IMR-90 (cell line): Measurements from ENCODE around the gene CD8B. TPM values are rescaled to one million over a fixed set of nuclear protein-coding genes. Genes with fewer than 3 reads are reported as not detected.

ENCODE experiments used
- ATAC-seq: fragments of 200-7000 bp; cut with Tn5 transposase; 2 replicates; pipeline ENCODE4 v1.9.1; 2020; ENCODE audit warnings: low read depth, mild to moderate bottlenecking, moderate library complexity
- BruUV-seq: library from RNA; stranded (reverse); fragments of 400-500 nt; replicated peaks from 2 replicates; lab custom pipeline; 2021; lab: Mats Ljungman, UMichigan
- CTCF ChIA-PET: fragments of 300-600 bp; formaldehyde crosslinking; extraction: SDS; loops from one replicate; lab custom pipeline; 2021; ENCODE audit warnings: antibody characterized with exemption; lab: Yijun Ruan, JAX
- POLR2A ChIA-PET: fragments of 300-600 bp; sonication (Branson Sonifier 250); formaldehyde crosslinking; loops from one replicate; lab custom pipeline; 2022; ENCODE audit warnings: antibody characterized with exemption; ENCODE audit not compliant: unreplicated experiment; lab: Charles Lee
- DNase-seq: peaks from one replicate; pipeline ENCODE4 v3.0.0; 2013
- H2AFZ ChIP-seq: replicated peaks from 2 replicates; pipeline ENCODE3; 2013; ENCODE audit warnings: low read length, mild to moderate bottlenecking; ENCODE audit not compliant: poor library complexity
- H2AK5ac ChIP-seq: 2 replicates; pipeline ENCODE4 v1.6.1; 2013; ENCODE audit warnings: low read depth, low read length, inconsistent platforms
- H2AK9ac ChIP-seq: replicated peaks from 2 replicates; pipeline ENCODE3; 2013; ENCODE audit warnings: mild to moderate bottlenecking, low read depth, low read length, moderate library complexity; ENCODE audit not compliant: poor library complexity
- H2BK120ac ChIP-seq: 2 replicates; pipeline ENCODE4 v1.6.1; 2013; ENCODE audit warnings: low read depth, low read length, inconsistent platforms
- H2BK15ac ChIP-seq: 3 replicates; pipeline ENCODE4 v1.6.1; 2013; ENCODE audit warnings: low read depth, low read length, inconsistent platforms
- H2BK20ac ChIP-seq: 2 replicates; pipeline ENCODE4 v1.6.1; 2013; ENCODE audit warnings: low read depth, mild to moderate bottlenecking, inconsistent platforms, low read length, moderate library complexity
- H2BK5ac ChIP-seq: 2 replicates; pipeline ENCODE4 v1.6.1; 2013; ENCODE audit warnings: mild to moderate bottlenecking, low read depth, low read length, inconsistent platforms; ENCODE audit not compliant: poor library complexity, severe bottlenecking
- H3K14ac ChIP-seq: replicated peaks from 2 replicates; pipeline ENCODE4 v1.6.1; 2013; ENCODE audit warnings: low read depth, low read length, inconsistent platforms
- H3K18ac ChIP-seq: 2 replicates; pipeline ENCODE4 v1.6.1; 2013; ENCODE audit warnings: low read depth, low read length, control low read depth
- H3K23ac ChIP-seq: 2 replicates; pipeline ENCODE4 v1.6.1; 2013; ENCODE audit warnings: low read depth, low read length, inconsistent platforms
- H3K27ac ChIP-seq: 2 replicates; pipeline ENCODE4 v1.5.1; 2013; ENCODE audit warnings: mild to moderate bottlenecking, control low read depth, low read length; ENCODE audit not compliant: insufficient read depth
- H3K27me3 ChIP-seq: 2 replicates; pipeline ENCODE4 v1.6.1; 2013; ENCODE audit warnings: low read length; ENCODE audit not compliant: control insufficient read depth, insufficient read depth
- H3K36me3 ChIP-seq: 2 replicates; pipeline ENCODE4 v1.6.1; 2013; ENCODE audit warnings: low read length, mixed read lengths; ENCODE audit not compliant: control insufficient read depth, insufficient read depth
- H3K4ac ChIP-seq: 2 replicates; pipeline ENCODE4 v1.6.1; 2013; ENCODE audit warnings: low read depth, low read length, inconsistent platforms
- H3K4me1 ChIP-seq: 2 replicates; pipeline ENCODE4 v1.6.1; 2013; ENCODE audit warnings: low read length, mixed read lengths; ENCODE audit not compliant: control insufficient read depth, insufficient read depth
- H3K4me2 ChIP-seq: 2 replicates; pipeline ENCODE4 v1.6.1; 2013; ENCODE audit warnings: low read depth, mild to moderate bottlenecking, control low read depth, low read length, moderate library complexity
- H3K4me3 ChIP-seq: 2 replicates; pipeline ENCODE4 v1.5.1; 2013; ENCODE audit warnings: low read depth, mild to moderate bottlenecking, control low read depth, low read length, moderate library complexity; ENCODE audit not compliant: insufficient read depth
- H3K56ac ChIP-seq: 2 replicates; pipeline ENCODE4 v1.6.1; 2013; ENCODE audit warnings: low read length, inconsistent platforms; ENCODE audit not compliant: insufficient read depth; ENCODE audit errors: extremely low read depth
- H3K79me1 ChIP-seq, 2 experiments: 2 replicates each; pipeline ENCODE4 v1.6.1; 2013; ENCODE audit warnings: low read length in 2 of 2, inconsistent platforms in 1 of 2, low read depth in 1 of 2
- H3K9ac ChIP-seq: 2 replicates; pipeline ENCODE4 v1.6.1; 2013; ENCODE audit warnings: low read depth, low read length, control low read depth
- H3K9me1 ChIP-seq: 2 replicates; pipeline ENCODE4 v1.6.1; 2013; ENCODE audit warnings: low read length, inconsistent platforms; ENCODE audit not compliant: insufficient read depth
- H3K9me3 ChIP-seq: 2 replicates; pipeline ENCODE4 v1.6.1; 2013; ENCODE audit warnings: low read length; ENCODE audit not compliant: control insufficient read depth, insufficient read depth
- H4K20me1 ChIP-seq: 2 replicates; pipeline ENCODE4 v1.6.1; 2013; ENCODE audit warnings: low read length, inconsistent platforms; ENCODE audit not compliant: insufficient read depth
- H4K5ac ChIP-seq: 2 replicates; pipeline ENCODE4 v1.6.1; 2013; ENCODE audit warnings: mild to moderate bottlenecking, low read depth, low read length, control low read depth
- H4K8ac ChIP-seq, 2 experiments: 2 replicates each; pipeline ENCODE4 v1.6.1; 2013; ENCODE audit warnings: low read depth in 2 of 2, low read length in 2 of 2, control low read depth in 1 of 2, inconsistent platforms in 1 of 2
- H4K91ac ChIP-seq: 2 replicates; pipeline ENCODE4 v1.6.1; 2013; ENCODE audit warnings: low read depth, low read length, inconsistent platforms; ENCODE audit not compliant: insufficient read depth
- BHLHE40 ChIP-seq: fragments of 150-350 bp; IDR thresholded peaks from 2 replicates; pipeline ENCODE4 v1.6.1; 2016; ENCODE audit warnings: mild to moderate bottlenecking, low read depth, low read length
- CEBPB ChIP-seq: IDR thresholded peaks from 2 replicates; pipeline ENCODE4 v1.6.1; 2012; ENCODE audit warnings: low read depth, low read length, improper control_type of control experiment
- CHD1 ChIP-seq: IDR thresholded peaks from 2 replicates; pipeline ENCODE4 v1.6.1; 2012; ENCODE audit warnings: low read depth, low read length, improper control_type of control experiment
- CTCF ChIP-seq: conservative IDR thresholded peaks from 2 replicates; pipeline ENCODE4 v1.5.1; 2012; ENCODE audit warnings: mild to moderate bottlenecking, low read depth, low read length, improper control_type of control experiment
- ELK1 ChIP-seq: fragments of 150-350 bp; IDR thresholded peaks from 2 replicates; pipeline ENCODE4 v1.6.1; 2016; ENCODE audit warnings: low read depth, mild to moderate bottlenecking, low read length, moderate library complexity, borderline replicate concordance
- FOS ChIP-seq: fragments of 150-350 bp; IDR thresholded peaks from 2 replicates; pipeline ENCODE4 v1.6.1; 2016; ENCODE audit warnings: low read depth, low read length
- MAFK ChIP-seq: IDR thresholded peaks from 2 replicates; pipeline ENCODE4 v1.6.1; 2012; ENCODE audit warnings: low read depth, low read length, improper control_type of control experiment
- MAZ ChIP-seq: IDR thresholded peaks from 2 replicates; pipeline ENCODE4 v1.6.1; 2012; ENCODE audit warnings: low read depth, mild to moderate bottlenecking, low read length, improper control_type of control experiment, moderate library complexity, borderline replicate concordance
- MXI1 ChIP-seq: IDR thresholded peaks from 2 replicates; pipeline ENCODE4 v1.6.1; 2012; ENCODE audit warnings: low read depth, mild to moderate bottlenecking, low read length, moderate library complexity, borderline replicate concordance
- NFE2L2 ChIP-seq: fragments of 150-350 bp; IDR thresholded peaks from 2 replicates; pipeline ENCODE4 v1.6.1; 2016; ENCODE audit warnings: low read depth, mild to moderate bottlenecking, low read length
- POLR2A ChIP-seq: IDR thresholded peaks from 2 replicates; pipeline ENCODE4 v1.6.1; 2012; ENCODE audit warnings: mild to moderate bottlenecking, low read depth, low read length
- RAD21 ChIP-seq: IDR thresholded peaks from 2 replicates; pipeline ENCODE4 v1.6.1; 2012; ENCODE audit warnings: low read length, improper control_type of control experiment
- RCOR1 ChIP-seq: IDR thresholded peaks from 2 replicates; pipeline ENCODE4 v1.6.1; 2012; ENCODE audit warnings: mild to moderate bottlenecking, low read length, improper control_type of control experiment; ENCODE audit not compliant: insufficient replicate concordance
- RFX5 ChIP-seq: IDR thresholded peaks from 2 replicates; pipeline ENCODE4 v1.8.0; 2012; ENCODE audit warnings: low read depth, mild to moderate bottlenecking, low read length, moderate library complexity
- SMC3 ChIP-seq: fragments of 150-350 bp; IDR thresholded peaks from 2 replicates; pipeline ENCODE4 v1.6.1; 2016; ENCODE audit warnings: low read depth, mild to moderate bottlenecking, antibody characterized with exemption, low read length, moderate library complexity
- USF2 ChIP-seq: fragments of 150-350 bp; IDR thresholded peaks from 2 replicates; pipeline ENCODE4 v1.6.1; 2017; ENCODE audit warnings: mild to moderate bottlenecking, antibody characterized with exemption, low read length, low read depth
- WGBS, 2 experiments: methylation state at CpG; one replicate each; pipeline versions ENCODE4 v1.1.5 to v1.1.7; 2013; ENCODE audit warnings: missing lambda C conversion rate in 2 of 2; ENCODE audit not compliant: insufficient read length in 1 of 2; ENCODE audit errors: extremely low coverage in 2 of 2; 5-methylcytosine and 5-hydroxymethylcytosine counted together
- dilution Hi-C: fragments of 300-500 bp; cut with HindIII; formaldehyde crosslinking; loops from one replicate; pipeline ENCODE4 v1.14.3; 2018; ENCODE audit warnings: low sequenced_read_pairs; ENCODE audit not compliant: unreplicated experiment
- in situ Hi-C: fragments of 300-500 bp; cut with MboI; formaldehyde crosslinking; loops from 3 replicates; pipeline ENCODE4 v1.14.3; 2019; ENCODE audit warnings: low sequenced_read_pairs, inconsistent platforms, mixed read lengths
- intact Hi-C: fragments of 100-400 bp; cut with micrococcal nuclease; formaldehyde crosslinking; loops from 2 replicates; pipeline ENCODE4 v1.10.0; 2022
- polyA plus RNA-seq, 3 experiments: library from polyadenylated mRNA; depleted of rRNA; stranded (reverse); fragments of >200 nt; gene quantifications; 2 replicates each; pipeline ENCODE4 v1.2.3, GENCODE V29; 2012; ENCODE audit warnings: low replicate concordance in 1 of 3
- total RNA-seq: library from RNA; depleted of rRNA; stranded (reverse); fragments of >200 nt; gene quantifications from 2 replicates; pipeline ENCODE4 v1.2.3, GENCODE V29; 2012

The CD8B gene
- total and polyA plus RNA-seq, 2 of the 4 experiments (the other 2 are of a cell fraction), result not detected

- DNase-seq, result no peak
- Histone ChIP-seq H3K23ac (no peak overlapping the region), H3K4me1 (0 out of 2 replicates have a peak, but pooled peaks cover 2% of the 10 kb centered on the region), H3K14ac (no peak overlapping the region), H3K79me1 (no peaks in the 10 kb centered on the region), H3K4me2 (no peak overlapping the region), H3K56ac (no peak overlapping the region), H2AFZ (peak overlapping the region; percentile 7), H2AK5ac (no peak overlapping the region), H4K91ac (no peak overlapping the region), H3K36me3 (no peaks in the 10 kb centered on the region), H2AK9ac (peak overlapping the region; percentile 37), H4K20me1 (no peaks in the 10 kb centered on the region), H2BK5ac (no peak overlapping the region), H2BK120ac (no peak overlapping the region), H3K9me3 (peaks cover 9% of the 10 kb centered on the region), H4K8ac (no peak overlapping the region), H4K5ac (no peak overlapping the region), H3K4me3 (no peak overlapping the region), H2BK20ac (no peak overlapping the region), H3K27me3 (peaks cover 76% of the 10 kb centered on the region), H3K9me1 (no peaks in the 10 kb centered on the region; the same call in 1 of the 2 replicates), H3K9ac (no peak overlapping the region), H3K4ac (no peak overlapping the region), H2BK15ac (no peak overlapping the region), H3K27ac (no peak overlapping the region), H3K18ac (no peak overlapping the region)
- intact Hi-C loops, result no loop called here
- dilution Hi-C loops, result no loop called here
- in situ Hi-C loops, result no loop called here
- ChIA-PET POLR2A (no interaction called here), CTCF (interaction anchor here (0.7 kb wide), 1 partner anchor 12 kb away, joined by 3 read pairs; no protein-coding TSS in a partner anchor)
- no peak for ATAC-seq
- 28% methylated on average over 5 of the region's 7 CpGs; no CpG with 5 or more reads in 1 of the 2 experiments for WGBS, 2 experiments
- no TSS peak for BruUV-seq
- TF ChIP-seq MAZ, result no peak
- no peak for TF ChIP-seq CHD1
- TF ChIP-seq FOS, result no peak
- TF ChIP-seq CTCF, result no peak
- TF ChIP-seq NFE2L2, result no peak
- no peak for TF ChIP-seq BHLHE40
- no peak for TF ChIP-seq RFX5
- TF ChIP-seq RAD21, result no peak
- no peak for TF ChIP-seq SMC3
- TF ChIP-seq USF2, result no peak
- no peak for TF ChIP-seq RCOR1
- TF ChIP-seq ELK1, result no peak
- TF ChIP-seq CEBPB, result no peak
- no peak for TF ChIP-seq POLR2A
- no peak for TF ChIP-seq MXI1
- no peak for TF ChIP-seq MAFK
Measured at GRCh38 chr2:86791573-86791972, 70.1 kb downstream of the CD8B start.
